Activated CD8-positive, alpha-beta memory T cell treated with anti-CD3 and anti-CD28 coated beads for 1 hour (primary cell): Measurements from ENCODE around the gene TRPM1.

Experiments used
- DNase-seq, 2 donors: peaks; one replicate each; pipeline ENCODE4 v3.0.0-alpha.2; 2020; ENCODE audit warnings: low read depth in 1 of 2; ENCODE audit errors: extremely low read depth in 1 of 2

Gene TRPM1

GRCh38 chr15:31050953-31051352, 50.6 kb downstream of the TRPM1 start:
- no peak for DNase-seq

- no peak for DNase-seq
Observed at GRCh38 chr15:31049682-31050615, 51.6 kb downstream of the TRPM1 start.

GRCh38 chr15:31049111-31049510, 52.4 kb downstream of the TRPM1 start:
- DNase-seq = no peak

GRCh38 chr15:31047437-31047836, 54.1 kb downstream of the TRPM1 start:
- DNase-seq = no peak

- DNase-seq = no peak
Observed at GRCh38 chr15:31046759-31047359, 54.7 kb downstream of the TRPM1 start.

GRCh38 chr15:31045606-31046005, 55.9 kb downstream of the TRPM1 start:
- no peak for DNase-seq

- DNase-seq = no peak
Observed at GRCh38 chr15:31042751-31043150, 58.8 kb downstream of the TRPM1 start.

- DNase-seq = no peak
Observed at GRCh38 chr15:31041610-31042009, 59.9 kb downstream of the TRPM1 start.

- DNase-seq = no peak
Observed at GRCh38 chr15:31040611-31041010, 60.9 kb downstream of the TRPM1 start.

- no peak for DNase-seq
Observed at GRCh38 chr15:31039961-31040360, 61.6 kb downstream of the TRPM1 start.

- no peak for DNase-seq
Observed at GRCh38 chr15:31037731-31038477, 63.6 kb downstream of the TRPM1 start.

GRCh38 chr15:31036783-31037182, 64.7 kb downstream of the TRPM1 start:
- DNase-seq = no peak

GRCh38 chr15:31035610-31036009, 65.9 kb downstream of the TRPM1 start:
- DNase-seq = no peak

- no peak for DNase-seq
Observed at GRCh38 chr15:31034152-31034551, 67.4 kb downstream of the TRPM1 start.

- DNase-seq = no peak
Observed at GRCh38 chr15:31032961-31033371, 68.6 kb downstream of the TRPM1 start.

- DNase-seq = no peak
Observed at GRCh38 chr15:31031471-31032067, 70.0 kb downstream of the TRPM1 start.

GRCh38 chr15:31027910-31028578, 73.5 kb downstream of the TRPM1 start:
- DNase-seq = no peak

GRCh38 chr15:31025996-31026395, 75.5 kb downstream of the TRPM1 start:
- DNase-seq = no peak

- DNase-seq = no peak
Observed at GRCh38 chr15:31024979-31025378, 76.5 kb downstream of the TRPM1 start.

- no peak for DNase-seq
Observed at GRCh38 chr15:31024330-31024729, 77.2 kb downstream of the TRPM1 start.

- DNase-seq = no peak
Observed at GRCh38 chr15:31023841-31024240, 77.7 kb downstream of the TRPM1 start.
